Stimulated activated CD4-positive, alpha-beta T cell treated with anti-CD3 and anti-CD28 coated beads, Interleukin-12 subunit alpha, Interleukin-12 subunit beta, amount 100 ng/mL, for 4 hours (primary cell): ENCODE measurements around the gene THAP8.
"Not testable (repeated sequence)": the region's sequence is repeated elsewhere in the genome, so short reads cannot be mapped to it uniquely, and the experiment has no call there.

Experiments used
- DNase-seq: peaks from one replicate; pipeline ENCODE4 v3.0.0-alpha.2; 2020

The THAP8 gene

DNA sequence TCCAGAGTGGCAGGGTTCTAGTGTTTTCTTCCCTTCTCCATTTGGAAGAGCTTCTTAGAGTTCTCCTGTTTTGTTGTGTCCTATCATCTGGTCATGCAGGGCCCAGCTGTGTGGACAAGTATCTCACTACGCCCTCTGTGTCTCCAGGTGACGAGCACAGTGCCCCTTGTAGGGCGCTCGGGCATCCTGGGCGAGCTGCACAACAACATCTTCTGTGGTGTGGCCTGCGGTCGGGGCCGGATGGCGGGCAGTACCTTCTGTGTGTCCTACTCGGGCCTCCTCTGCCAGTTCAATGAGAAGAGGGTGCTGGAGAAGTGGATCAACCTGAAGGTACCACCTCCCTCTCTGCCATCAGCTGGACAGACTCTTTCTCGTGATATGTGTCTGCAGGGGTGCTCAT lies 13.6 kb upstream of the THAP8 start:
- DNase-seq = no peak

DNA sequence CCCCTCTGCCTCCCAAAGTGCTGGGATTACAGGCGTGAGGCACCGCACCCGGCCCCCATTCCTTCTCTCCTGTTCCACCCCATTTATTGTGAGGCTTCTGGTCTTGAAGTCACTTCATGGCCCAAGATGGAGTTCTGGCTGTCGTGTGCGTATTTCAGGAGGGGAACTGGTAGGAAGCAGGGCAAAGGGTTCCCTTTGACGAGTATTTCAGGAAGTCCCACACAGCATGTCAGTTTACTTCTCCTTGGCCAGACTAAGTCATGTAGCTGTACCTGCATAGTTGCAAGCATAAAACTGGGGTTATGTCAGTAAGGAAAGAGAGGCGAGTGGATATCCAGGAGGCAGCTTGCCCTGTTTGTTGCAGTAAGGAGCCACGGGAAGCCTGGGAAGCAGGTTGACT lies 10.7 kb upstream of the THAP8 start:
- DNase-seq = no peak

DNA sequence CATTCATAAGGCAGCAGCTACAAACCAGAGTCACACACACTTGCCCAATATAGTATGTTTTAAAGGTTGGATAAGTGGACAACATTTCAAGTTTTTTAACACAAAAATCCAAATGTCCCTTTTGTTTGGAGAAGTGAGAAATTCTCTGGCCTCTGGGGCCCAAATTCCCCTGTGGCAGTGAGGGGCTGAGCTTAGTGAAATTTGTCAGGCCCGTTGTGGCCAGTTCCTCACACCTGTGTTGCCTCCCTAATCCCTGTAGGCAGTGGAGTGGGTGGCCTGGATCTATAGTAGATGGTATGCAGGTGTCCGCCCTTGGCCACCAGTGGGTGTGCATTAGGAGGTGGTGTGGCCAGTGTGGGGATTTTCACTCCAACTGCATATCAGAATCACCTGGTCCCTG lies 7.3 kb upstream of the THAP8 start:
- no peak for DNase-seq

GRCh38 chr19:36060430-36060829 lies 6.3 kb upstream of the THAP8 start:
- peak; percentile 19 for DNase-seq

- DNase-seq = no peak
Observed at GRCh38 chr19:36059180-36059910, 5.3 kb upstream of the THAP8 start.

DNA sequence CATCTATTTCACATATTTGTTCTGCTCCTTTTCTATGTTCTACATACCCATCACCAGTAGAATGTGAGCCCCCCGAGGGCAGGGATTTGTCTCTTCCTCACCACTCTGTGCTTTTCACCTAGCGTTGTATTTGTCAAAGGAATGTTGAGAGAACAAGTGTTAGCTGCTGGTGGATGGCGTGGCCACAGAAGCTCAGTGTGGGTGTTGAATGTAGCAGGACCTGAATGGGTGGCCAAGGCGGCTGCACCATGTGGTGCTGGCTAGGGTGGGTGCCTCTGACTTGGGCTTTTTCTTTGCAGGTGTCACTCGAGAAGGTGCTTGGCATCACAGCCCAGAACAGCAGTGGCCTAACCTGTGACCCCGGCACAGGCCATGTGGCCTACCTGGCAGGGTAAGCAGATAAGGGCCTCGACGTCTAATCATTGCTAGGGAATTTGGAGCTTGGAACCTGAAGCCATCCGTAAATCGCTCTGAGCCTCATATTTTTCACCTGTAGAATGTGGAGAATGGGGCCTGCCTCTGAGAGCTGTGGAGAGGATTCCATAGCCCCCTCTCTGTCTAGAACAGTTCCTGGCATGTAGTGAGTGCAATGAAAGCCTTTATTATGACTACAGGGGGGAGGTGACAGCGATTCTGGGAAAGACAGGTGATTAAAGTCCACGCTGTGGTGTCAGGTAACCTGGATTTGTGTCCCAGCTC lies 4.5 kb upstream of the THAP8 start:
- no peak for DNase-seq

- peak; percentile 94 for DNase-seq
Observed at GRCh38 chr19:36054733-36055686, 925 bp upstream of the THAP8 start, which contains the start of gene WDR62. Gene WDR62, plus strand, starts transcription at chr19:36054897. Its CDS starts 75 bp downstream, at chr19:36054972.

DNA sequence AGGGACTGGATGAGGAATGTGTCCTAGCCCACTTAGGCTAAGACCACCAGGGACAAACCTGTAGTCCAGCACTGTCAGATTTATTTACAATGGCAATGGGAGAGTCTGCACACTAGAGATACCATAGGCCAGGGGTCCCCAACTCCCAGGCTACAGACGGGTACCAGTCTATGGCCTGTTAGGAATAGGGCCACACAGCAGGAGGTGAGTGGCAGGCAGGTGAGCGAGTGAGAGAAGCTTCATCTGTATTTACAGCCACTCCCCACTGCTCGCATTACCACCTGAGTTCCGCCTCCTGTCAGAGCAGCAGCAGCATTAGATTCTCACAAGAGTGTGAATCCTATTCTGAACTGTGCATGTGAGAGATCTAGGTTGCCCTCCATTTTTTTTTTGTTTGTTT lies 2.4 kb downstream of the THAP8 start:
- no peak for DNase-seq

- DNase-seq = no peak
Observed at GRCh38 chr19:36051236-36051635, 2.8 kb downstream of the THAP8 start.

DNA sequence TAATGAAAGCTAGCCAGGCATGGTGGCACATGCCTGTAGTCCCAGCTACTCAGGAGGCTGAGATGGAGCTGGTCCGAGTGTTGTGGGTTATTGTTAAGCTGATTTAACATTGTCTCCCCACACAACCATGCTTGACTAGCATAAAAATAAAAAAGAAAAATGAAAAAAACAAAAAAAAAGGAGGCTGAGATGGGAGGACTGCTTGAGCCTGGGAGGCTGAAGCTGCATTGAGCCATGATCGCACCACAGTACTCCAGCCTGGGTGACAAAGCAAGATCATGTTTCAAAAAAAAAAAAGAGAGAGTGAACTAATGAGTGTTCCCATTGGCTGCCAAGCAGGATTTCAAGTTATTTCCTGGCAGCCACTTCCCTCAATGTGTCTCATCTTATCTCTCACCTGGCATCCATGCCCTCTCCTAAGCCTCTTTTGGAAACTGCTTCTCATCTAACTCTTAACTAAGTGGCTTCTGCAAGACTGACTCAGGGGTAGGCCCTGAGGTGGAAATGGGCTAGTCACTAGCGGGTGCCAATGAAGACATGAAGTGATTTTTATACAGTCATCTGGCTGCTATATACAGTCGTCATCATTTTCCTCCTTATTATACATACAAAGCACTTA lies 4.9 kb downstream of the THAP8 start:
- no peak for DNase-seq

DNA sequence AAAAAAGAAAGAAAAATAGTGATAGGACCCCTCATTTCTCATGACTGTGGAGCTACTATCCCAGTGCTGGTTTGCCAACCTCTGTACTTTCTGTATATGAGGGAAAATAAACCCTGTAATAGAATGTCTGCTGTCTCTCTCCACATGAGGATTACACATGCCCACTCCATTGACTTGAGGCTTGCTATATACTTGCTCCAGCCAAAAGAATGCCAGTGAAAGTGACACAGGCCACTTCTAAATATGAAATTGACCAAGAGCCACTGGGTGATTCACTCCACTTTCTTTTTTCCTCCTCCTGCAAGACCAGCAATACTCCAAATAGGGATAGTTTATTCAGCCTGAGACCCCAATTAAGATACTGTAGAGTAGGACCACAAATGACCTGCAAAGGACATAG lies 6.2 kb downstream of the THAP8 start:
- no peak for DNase-seq

DNA sequence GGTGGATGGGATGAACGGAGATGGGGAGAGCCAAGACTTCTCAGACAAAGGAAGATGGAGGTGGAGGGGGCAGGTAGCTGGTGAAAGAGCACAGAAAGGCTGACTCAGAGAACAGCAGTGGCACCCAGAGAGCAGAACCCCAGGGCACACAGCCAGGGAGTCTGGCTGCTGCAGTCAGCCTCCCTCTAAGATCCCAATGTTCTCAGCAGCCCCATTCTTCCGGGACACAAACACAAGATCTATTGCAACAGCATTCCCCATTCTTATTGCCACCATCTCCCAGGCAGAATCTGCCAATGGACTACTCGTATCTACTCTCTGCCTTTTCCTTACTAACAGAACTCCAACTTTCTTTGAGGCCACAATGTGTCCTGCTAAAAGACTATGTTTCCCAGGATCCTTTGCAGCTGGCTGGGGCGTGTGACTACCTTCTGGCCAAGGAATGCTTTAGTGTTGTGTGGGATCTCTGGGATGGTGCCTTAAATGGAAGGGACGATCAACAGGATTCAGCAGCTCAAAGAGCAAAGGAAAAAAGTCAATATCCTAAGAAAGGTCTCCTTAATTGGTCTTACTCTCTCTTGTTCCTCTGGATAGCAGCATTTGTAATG lies 7.5 kb downstream of the THAP8 start:
- DNase-seq = no peak

DNA sequence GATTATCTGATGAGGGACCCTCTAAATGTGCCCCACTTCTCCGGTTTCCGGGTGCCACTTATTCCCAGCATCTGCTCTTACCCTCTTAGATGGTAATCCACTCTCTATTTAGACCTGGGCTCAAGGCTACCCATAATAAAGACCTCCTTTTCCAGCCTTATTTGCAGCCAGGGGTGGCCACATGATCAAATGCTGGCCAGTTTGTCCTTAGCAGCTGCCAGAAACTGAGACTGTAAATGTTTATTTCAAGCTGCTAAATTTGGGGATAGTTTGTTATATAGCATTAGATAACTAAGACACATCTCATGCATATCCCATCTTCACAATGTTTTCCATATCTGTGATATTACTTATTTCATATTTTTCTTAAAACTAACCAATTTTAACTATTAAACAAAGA lies 10.1 kb downstream of the THAP8 start:
- no peak for DNase-seq

- no peak for DNase-seq
Observed at GRCh38 chr19:36041831-36042230, 12.3 kb downstream of the THAP8 start.

DNA sequence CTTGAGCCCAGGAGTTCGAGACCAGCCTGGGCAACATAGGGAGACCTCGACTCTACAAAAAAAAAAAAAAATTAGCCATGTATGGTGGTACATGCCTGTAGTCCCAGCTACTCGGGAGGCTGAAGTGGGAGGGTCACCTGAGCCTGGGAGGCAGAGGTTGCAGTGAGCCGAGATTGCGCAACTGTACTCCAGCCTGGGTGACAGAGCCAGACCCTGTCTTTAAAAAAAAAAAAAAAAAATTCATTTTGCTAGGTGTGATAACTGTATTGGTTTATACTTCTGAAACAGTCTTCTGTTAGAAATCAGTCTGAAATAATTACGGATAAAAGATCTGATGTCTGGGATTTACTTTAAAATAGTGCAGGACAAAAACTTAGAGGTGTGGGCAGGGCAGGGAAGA lies 13.0 kb downstream of the THAP8 start:
- DNase-seq = not testable (repeated sequence)

DNA sequence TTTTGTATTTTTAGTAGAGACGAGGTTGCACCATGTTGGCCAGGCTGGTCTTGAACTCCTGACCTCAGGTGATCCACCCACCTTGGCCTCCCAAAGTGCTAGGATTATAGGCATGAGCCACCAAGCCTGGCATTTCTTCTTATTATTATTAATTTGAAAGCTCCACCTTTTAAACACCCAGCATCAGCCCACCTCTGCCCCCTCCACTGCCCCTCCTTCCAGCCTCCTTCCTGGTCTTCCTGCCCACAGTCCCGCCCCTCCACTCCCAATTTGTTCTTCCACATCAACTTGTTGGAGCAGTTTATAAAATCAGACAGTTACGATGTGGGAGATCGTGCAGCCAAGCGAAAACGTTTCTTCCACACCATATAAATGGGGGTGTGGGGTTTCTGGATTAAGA lies 13.6 kb downstream of the THAP8 start:
- DNase-seq = no peak

DNA sequence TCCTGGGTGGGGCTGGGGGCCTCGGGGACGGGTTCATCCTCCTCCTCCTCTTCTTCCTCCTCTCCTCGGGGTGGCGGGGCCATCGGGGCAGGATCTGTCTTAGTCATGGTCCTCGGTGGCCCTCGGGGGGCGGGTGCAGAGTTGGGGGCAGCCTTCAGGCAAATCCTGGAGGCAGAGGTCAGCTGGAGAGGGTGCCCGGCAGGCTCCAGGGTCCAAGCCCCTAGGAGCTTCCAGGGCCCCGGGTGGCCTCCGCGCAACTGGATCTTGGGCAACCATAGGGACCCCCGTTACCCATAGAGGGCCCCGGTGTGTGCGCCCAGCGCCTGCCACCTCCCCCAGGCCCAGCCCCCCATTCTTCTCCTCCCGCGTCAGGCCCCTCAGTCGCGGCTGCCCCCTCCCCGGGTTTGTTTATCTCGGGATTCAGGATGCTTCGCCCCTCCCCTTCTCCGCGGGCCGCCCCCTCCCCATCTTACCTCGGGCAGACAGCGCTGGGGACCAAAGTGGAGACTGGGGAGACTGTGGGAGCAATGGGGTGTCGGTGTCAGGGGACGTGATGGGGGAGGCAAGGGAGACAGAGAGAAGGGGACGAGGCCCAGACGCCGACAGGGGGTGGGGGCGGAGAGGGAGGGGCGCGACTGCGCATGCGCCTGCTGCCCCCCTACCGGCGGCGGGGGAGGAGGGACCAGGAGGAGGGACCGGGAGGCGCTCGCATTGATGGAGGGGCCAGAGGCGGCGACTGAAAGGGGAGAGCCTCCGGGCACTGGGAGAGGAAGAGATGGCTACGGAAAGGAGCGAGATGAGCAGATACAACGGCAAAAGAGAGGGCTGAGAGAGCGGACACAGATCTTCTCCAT lies 21.6 kb downstream of the THAP8 start, which contains the start of gene CLIP3:
Gene CLIP3, minus strand, starts transcription at position 623 of the 854 bp plus-strand sequence. Its CDS starts 516 bp downstream, at position 107.
- DNase-seq = peak; percentile 48

DNA sequence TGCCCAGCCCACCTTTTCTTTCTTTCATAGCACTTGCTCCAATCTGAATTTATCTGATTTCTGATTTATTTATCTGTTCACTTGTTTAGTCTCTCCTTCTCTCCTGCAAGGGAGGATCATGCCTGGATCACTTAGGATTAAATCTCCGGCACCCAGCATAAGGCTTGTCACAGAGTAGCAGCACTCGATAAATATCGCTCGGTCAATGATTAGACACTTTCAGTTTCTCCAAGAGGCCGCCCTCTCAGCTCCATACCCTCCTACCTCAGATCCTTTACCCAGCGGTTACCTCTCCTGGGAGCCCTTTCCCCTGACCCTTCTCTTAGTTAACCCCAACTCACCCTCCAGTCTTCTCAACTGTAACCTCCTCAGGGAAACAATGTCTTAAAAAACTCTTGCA lies 22.8 kb downstream of the THAP8 start:
- DNase-seq = no peak

- DNase-seq = no peak
Observed at GRCh38 chr19:36030264-36031148, 23.6 kb downstream of the THAP8 start.

- no peak for DNase-seq
Observed at GRCh38 chr19:36028313-36029041, 25.6 kb downstream of the THAP8 start.
